Ovary (tissue), 9 donors: ENCODE data around the gene HYI. TPM values are rescaled to one million over a fixed set of nuclear protein-coding genes. Genes with fewer than 3 reads are reported as not detected.

Experiments used
- DNase-seq, 5 donors: peaks; one replicate each; pipeline ENCODE4 v3.0.0-alpha.2; 2019 to 2020
- H3K27ac ChIP-seq, 2 donors: fragments of 200-600 bp; one replicate each; pipeline versions ENCODE4 v1.5.1 to v1.8.0; 2019 to 2022
- H3K27me3 ChIP-seq: fragments of 200-600 bp; one replicate; pipeline ENCODE4 v1.8.0; 2022
- H3K36me3 ChIP-seq: fragments of 200-600 bp; sonication (generic); one replicate; pipeline ENCODE4 v1.5.1; 2019
- H3K4me1 ChIP-seq: one replicate; pipeline ENCODE4 v1.8.1; 2013; ENCODE audit warnings: mild to moderate bottlenecking, moderate library complexity; ENCODE audit not compliant: insufficient read depth
- H3K4me3 ChIP-seq: fragments of 200-600 bp; sonication (generic); one replicate; pipeline ENCODE4 v1.5.1; 2017
- H3K9me3 ChIP-seq, 2 donors: fragments of 200-600 bp in 1 of 2; sonication (generic) in 1 of 2; one replicate each; pipeline versions ENCODE4 v1.5.1 to v1.8.1; 2013 to 2019; ENCODE audit warnings: mild to moderate bottlenecking in 1 of 2, moderate library complexity in 1 of 2
- CTCF ChIP-seq, 3 donors: fragments of 450-650 bp in 2 of 3; fragments of 200-600 bp in 1 of 3; IDR thresholded peaks; one replicate each; pipeline versions ENCODE4 v1.5.1 to v1.8.0; 2016 to 2022; ENCODE audit warnings: antibody characterized with exemption in 3 of 3, mild to moderate bottlenecking in 1 of 3
- EP300 ChIP-seq: sonication (generic); formaldehyde crosslinking; IDR thresholded peaks from one replicate; pipeline ENCODE4 v1.6.1; 2017; ENCODE audit warnings: antibody characterized with exemption
- POLR2A ChIP-seq: fragments of 450-650 bp; IDR thresholded peaks from one replicate; pipeline ENCODE4 v1.6.1; 2017; ENCODE audit warnings: antibody characterized with exemption, mild to moderate bottlenecking, moderate library complexity
- WGBS, 3 donors: extraction: QIAGEN DNeasy Blood & Tissue Kit in 1 of 3; methylation state at CpG; one replicate each; pipeline versions ENCODE4 v1.1.5 to v1.1.7; 2013 to 2017; 5-methylcytosine and 5-hydroxymethylcytosine counted together
- intact Hi-C, 4 donors: fragments of 100-400 bp; cut with DNase I; formaldehyde crosslinking; loops; one replicate each; pipeline versions ENCODE4 v1.11.0 to v1.15.1; 2022 to 2023
- polyA plus RNA-seq, 2 donors: library from polyadenylated mRNA; stranded (reverse); fragments of 200-250 nt in 1 of 2; fragments of 350-450 nt in 1 of 2; fragmentation: Illumina TruSeq in 1 of 2; extraction: RNeasy Lipid Tissue Mini Kit (QIAGEN cat#74804) in 1 of 2; gene quantifications; one replicate each; pipeline ENCODE4 v1.2.3, GENCODE V29; 2013 to 2014
- total RNA-seq, 7 donors: library from RNA; depleted of rRNA in 2 of 7; stranded (reverse); fragments of >200 nt in 2 of 7; fragmentation: NEBNext Ultra II Directional in 3 of 7; extraction: Animal tissue kit (Norgen Biotek cat#: 25700) in 3 of 7; gene quantifications; one replicate each; pipeline versions ENCODE4 v1.1.0 to v1.2.4, GENCODE V29; 2016 to 2023
- donor health status: DM: no; HTN: no; CAD: no; lungs with moderate emphysema.
- donor health status: DM: no; HTN: no; CAD: no.
- donor health status: Bipolar disorder and iron deficiency.
- donor health status: DM: yes; HTN: yes; CAD: no.
- donor health status: DM: no; HTN: no; CAD: no.
- donor health status: DM: yes; HTN: yes; CAD: no.

The HYI gene
- total and polyA plus RNA-seq, 9 donors: 16.6 to 94.4 (median 77.2) TPM

- Histone ChIP-seq H3K4me1 (no peaks in the 10 kb centered on the region), H3K27me3 (no peaks in the 10 kb centered on the region), H3K36me3 (no peaks in the 10 kb centered on the region), H3K27ac (no peak overlapping the region), H3K9me3 (no peaks in the 10 kb centered on the region), H3K4me3 (no peak overlapping the region)
- 80 to 86% (median 85%) methylated on average over 14 of the region's 14 CpGs for WGBS, 3 donors
- intact Hi-C loops: no loop called here
- TF ChIP-seq EP300 (no peak), CTCF (IDR thresholded peaks at IDR 0.05) (no peak)
- no peak for DNase-seq
Observed at GRCh38 chr1:43427524-43427923, 26.2 kb downstream of the HYI start.

- H3K9me3 ChIP-seq: no peaks in the 10 kb centered on the region
- WGBS, 3 donors: 88 to 93% (median 88%) methylated on average over 11 of the region's 11 CpGs
- H3K36me3 ChIP-seq: no peaks in the 10 kb centered on the region
- H3K4me3 ChIP-seq: no peak overlapping the region
- TF ChIP-seq EP300 (no peak), CTCF (IDR thresholded peaks at IDR 0.05) (no peak), POLR2A (no peak)
- no peak for DNase-seq
- H3K4me1 ChIP-seq: no peaks in the 10 kb centered on the region
- no peak overlapping the region for H3K27ac ChIP-seq
- intact Hi-C loops: no loop called here
- H3K27me3 ChIP-seq: no peaks in the 10 kb centered on the region
Observed at GRCh38 chr1:43426221-43426620, 27.5 kb downstream of the HYI start.

- Histone ChIP-seq H3K36me3 (no peaks in the 10 kb centered on the region), H3K9me3 (no peaks in the 10 kb centered on the region), H3K27me3 (no peaks in the 10 kb centered on the region), H3K4me1 (no peaks in the 10 kb centered on the region), H3K4me3 (no peak overlapping the region), H3K27ac (no peak overlapping the region)
- intact Hi-C loops: no loop called here
- DNase-seq: no peak
- TF ChIP-seq CTCF (IDR thresholded peaks at IDR 0.05) (no peak), EP300 (no peak), POLR2A (no peak)
- 76 to 81% (median 80%) methylated on average over 4 of the region's 4 CpGs for WGBS, 3 donors
Observed at GRCh38 chr1:43425045-43425444, 28.7 kb downstream of the HYI start.

GRCh38 chr1:43423672-43424550 lies 29.8 kb downstream of the HYI start:
- intact Hi-C loops: no loop called here
- Histone ChIP-seq H3K9me3 (no peaks in the 10 kb centered on the region), H3K27me3 (no peaks in the 10 kb centered on the region), H3K4me3 (no peak overlapping the region), H3K36me3 (no peaks in the 10 kb centered on the region), H3K27ac (no peak overlapping the region), H3K4me1 (no peaks in the 10 kb centered on the region)
- TF ChIP-seq EP300 (no peak), CTCF (IDR thresholded peaks at IDR 0.05) (no peak), POLR2A (no peak)
- DNase-seq: no peak
- 92 to 93% (median 93%) methylated on average over 23 of the region's 23 CpGs for WGBS, 3 donors
